SW480 (cell line): ENCODE data around the gene P4HTM.
A peak's percentile ranks its signal among the peaks of the same experiment; 100 is the strongest.

Experiments
- DNase-seq: peaks from one replicate; pipeline ENCODE4 v3.0.0-alpha.2; 2016; ENCODE audit warnings: low spot score

Gene P4HTM

GRCh38 chr3:48989796-48990635 is at the start of gene P4HTM:
Gene P4HTM (plus strand): TSS chr3:48990241. CDS start chr3:48990257, 16 bp downstream.
- peak; percentile 86 for DNase-seq

DNA sequence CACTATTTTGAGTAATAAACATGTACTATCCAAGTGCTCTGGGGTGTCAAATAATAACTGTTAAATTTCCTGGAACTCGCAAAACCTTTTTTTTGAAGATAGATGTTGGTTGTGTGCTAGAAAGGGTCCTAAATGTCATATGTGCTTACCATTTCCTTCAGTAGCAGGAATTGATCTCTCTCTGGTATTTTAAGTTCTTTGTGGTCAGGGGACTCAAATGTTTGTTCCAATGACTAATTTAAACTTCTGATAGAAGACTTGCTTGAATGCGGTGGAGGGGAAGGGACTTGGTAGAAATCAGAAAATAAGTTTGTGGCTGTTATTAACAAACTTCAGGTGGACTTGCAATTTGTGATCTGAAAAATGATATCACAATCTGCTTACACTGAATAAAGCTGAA is 44.6 kb upstream of the P4HTM start:
- no peak for DNase-seq

GRCh38 chr3:48945891-48946549 is 44.0 kb upstream of the P4HTM start:
- DNase-seq = no peak

DNA sequence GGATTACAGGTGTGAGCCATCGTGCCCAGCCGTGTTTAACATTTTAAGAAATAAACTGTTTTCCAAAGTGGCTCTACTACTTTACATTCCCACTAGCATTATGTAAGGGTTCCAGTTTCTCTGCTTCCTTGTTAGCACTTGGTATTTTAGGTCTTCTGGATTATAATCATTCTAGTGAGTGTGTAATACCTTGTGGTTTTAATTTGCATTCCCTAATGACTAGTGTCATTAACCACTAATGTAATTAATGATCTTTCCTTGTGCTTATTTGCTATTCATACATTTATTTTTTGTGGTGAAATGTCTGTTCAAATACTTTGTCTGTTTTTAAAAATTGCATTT is 40.7 kb upstream of the P4HTM start:
- DNase-seq = no peak

DNA sequence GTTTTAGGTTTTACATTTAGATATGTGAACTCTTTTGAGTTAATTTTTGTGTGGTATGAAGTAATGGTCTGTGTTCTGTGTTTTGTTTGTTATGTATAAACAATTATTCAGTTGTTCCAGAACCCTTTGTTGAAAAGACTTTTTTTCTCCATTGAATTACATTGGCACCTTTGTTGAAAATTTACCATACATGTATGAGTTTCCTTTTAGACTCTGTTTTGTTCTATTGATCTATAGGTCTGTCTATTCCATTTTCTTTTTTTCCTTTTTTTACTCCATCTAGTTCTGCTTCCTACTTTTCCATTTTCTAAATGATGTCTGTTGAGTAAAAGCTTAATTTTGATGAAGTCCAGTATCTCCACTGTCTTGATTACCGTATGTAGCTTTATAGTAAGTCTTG is 40.0 kb upstream of the P4HTM start:
- DNase-seq = no peak

DNA sequence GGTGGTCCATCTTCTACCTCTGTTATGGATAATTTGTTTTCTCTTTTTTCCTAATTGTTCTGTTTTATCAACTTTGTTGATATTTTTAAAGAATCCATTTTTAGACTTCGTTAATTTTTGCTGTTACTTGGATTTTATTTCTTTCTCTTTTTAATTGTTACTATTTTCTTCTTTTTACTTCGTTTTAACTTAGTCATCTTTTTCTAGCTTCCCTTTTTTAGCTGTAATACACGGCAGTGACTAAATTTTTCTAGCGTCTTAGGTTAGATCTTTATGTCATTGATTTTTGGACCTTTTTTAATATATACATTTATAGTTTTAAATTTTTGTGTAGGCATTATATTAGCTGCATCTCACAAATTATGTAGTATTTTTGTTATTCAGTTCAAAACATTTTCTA is 38.3 kb upstream of the P4HTM start:
- DNase-seq = no peak

- peak; percentile 25 for DNase-seq
Observed at GRCh38 chr3:48952510-48953118, 37.4 kb upstream of the P4HTM start.

DNA sequence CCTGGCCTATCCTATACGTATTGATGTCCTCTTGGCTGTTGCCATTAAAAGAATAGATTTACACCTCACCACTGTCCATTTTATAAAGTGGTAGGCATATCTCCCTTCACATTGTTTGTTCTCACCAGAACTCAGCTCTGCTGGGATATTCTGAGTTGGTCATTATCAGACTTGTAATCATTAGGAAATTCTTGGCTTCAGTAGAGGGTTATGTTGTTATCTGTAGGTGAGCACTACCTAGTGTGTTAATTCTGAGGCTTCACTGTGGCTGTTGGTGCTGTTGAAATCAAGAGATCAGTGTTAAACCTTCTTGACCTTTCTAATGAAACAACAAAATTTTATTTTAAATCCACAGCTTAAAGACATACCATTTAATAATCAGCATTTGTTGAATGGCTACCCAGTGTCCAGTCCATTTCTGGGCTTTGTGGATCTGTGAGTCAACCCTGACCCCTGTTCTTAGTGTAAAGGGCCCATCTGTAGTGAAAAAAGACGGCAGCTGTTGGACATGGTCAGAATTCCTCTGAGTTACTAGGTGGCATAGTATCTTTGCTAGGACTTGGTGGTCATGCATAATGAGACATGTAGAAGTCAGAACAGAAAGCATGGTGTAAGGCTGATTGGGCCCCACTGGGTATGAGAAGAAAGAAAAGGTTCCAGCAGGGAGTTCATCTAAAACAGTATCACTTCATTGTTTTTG is 32.9 kb upstream of the P4HTM start:
- DNase-seq = no peak

DNA sequence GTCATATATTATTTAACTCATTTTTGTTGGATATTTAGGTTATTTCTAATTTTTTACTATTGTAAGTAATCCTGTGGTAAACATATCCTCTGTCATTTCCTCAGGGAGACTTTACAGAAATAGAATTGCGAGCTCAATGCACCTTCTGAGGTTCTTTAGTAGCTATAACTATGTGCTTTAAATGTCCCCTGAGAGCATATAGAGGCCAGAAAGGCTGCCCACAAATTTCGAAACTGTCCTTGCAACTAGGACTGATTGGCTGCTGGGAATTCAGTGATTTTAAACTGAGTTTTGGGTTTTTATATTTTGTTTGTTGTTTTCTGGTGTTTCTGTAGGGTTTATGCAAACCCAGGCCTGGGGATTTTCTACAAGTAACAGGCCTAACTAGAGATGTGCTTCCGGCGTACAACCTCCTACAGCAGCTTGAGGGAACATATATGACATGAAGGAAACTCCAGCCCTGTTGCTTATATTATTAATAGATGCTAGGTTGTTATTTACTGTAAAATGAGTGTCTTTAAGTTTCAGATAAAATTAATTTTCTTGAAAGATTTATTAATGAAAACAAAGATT is 29.1 kb upstream of the P4HTM start:
- DNase-seq = no peak

DNA sequence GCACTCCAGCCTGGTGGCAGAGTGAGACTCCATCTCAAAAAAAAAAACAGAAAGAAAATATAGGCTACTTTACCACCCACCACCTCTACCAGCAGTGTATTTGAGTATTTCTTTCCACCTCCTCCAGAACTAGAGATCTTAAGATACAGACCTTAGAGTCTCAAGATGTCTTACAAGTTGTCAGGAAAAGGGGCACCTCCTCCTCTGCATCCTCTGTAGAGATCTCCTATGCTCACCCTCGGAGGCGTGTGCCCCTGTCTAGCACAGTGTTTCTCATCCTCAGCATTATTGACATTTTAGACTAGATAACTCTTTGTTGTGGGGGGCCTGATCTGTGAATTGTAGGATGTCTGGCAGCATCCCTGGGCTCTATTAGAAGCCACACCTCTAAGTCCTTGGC is 27.7 kb upstream of the P4HTM start:
- no peak for DNase-seq

DNA sequence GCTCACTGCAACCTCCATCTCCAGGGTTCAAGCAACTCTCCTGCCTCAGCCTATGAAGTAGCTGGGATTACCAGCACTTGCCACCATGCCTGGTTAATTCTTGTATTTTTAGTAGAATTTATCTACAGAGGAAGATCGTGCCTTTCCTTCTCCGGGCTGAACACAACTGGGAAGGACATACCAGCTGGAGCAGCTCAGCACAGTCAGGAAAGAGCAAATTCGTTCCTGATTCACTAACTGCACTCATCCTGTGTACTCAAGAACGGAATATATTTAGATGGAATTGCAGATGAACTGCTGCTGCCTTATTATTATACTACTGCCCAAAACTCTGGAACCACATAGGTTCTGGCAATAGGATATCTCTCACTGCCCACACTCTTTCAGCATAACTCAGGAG is 27.1 kb upstream of the P4HTM start:
- DNase-seq = no peak

DNA sequence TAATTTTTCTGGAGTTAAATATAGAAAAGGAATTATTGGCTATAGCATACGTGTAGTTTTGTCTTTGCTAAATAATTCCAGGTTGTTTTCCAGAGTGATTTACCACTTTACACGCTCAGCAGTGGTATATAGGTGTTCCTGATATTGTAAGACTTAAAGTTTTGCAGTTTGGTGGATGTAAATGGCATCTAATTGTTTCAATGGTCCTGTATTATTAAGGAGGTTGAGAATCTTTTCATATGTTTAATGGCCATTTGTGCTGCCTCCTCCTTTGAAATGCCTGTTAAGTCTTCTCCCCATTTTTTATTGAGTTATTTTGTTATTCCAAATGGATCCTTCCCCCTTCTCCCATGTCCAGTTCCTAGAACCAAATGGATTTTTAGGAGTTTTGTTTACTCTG is 26.4 kb upstream of the P4HTM start:
- no peak for DNase-seq

- DNase-seq = no peak
Observed at GRCh38 chr3:48966367-48966766, 23.7 kb upstream of the P4HTM start.

DNA sequence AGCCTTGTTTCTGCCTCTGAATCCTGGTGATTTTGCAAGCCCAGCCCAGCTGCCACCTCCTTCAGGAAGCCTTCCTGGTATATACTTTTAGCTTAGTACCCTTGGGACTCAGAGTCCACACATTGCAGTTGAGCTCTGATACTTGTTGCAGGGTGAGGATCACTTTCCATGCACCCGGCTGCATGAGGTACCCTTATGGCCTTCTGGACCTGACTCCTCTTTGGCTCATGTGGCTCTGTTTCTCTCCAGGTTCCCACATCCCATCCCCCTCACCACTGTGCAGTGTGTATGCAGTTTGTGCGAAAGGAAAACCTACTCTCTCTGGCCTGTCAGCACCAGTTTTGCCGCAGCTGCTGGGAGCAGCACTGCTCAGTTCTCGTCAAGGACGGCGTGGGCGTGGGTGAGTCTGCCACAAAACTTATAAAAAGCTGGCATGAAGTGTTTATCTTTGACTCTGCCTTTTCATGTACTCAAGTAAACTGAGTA is 23.1 kb upstream of the P4HTM start:
- no peak for DNase-seq

GRCh38 chr3:48970586-48970985 is 19.5 kb upstream of the P4HTM start:
- no peak for DNase-seq

DNA sequence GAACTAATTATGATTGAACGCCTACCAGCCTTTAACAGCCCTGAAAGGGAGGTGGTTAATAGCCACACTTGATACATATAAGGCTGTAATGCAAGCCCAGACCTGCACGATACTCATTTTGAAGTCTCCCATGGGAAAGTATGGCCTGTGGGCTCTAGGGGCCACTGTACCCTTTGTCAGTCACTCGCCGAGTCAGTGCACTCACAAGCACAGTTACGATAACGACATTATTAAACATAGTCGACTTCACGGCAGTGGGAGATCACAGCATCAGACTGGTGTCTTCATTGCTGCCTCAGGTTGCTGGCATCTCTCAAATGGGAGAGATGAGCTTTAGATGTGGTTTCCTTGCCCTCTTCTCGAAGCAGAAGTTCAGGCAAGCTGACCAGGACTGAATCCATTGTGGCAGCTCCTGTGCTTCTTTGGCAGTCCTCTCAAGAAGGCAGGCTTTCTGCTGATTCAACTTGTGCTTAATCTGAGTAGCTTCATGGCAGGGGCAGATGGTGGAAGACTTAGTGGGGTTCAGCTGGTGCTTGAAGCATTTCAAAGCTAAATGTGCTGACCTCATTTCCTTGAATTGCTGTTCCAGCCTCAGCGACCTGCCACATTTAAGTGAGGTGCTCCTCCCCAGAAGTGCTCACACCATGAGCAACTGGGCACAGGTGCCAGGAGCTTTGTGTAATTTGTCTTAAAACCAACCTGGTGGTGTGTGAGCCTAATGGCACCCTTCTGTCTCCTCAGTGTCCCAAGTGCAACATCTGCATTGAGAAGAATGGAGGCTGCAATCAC is 15.8 kb upstream of the P4HTM start:
- no peak for DNase-seq

DNA sequence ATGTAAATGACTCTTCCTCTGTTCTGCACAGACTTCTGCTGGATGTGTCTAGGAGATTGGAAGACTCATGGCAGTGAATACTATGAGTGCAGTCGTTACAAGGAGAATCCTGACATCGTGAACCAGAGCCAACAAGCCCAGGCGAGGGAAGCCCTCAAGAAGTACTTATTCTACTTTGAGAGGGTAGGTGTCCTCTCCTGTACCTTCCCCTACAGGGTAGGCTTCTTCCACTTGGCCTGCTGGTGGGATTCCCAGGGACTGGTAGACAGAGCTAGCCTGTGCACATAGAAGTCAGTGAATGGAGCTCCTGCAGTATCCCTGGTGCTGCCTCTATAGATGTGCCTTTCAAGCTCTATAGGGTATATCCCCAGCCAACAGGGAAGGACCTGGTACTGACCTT is 10.6 kb upstream of the P4HTM start:
- DNase-seq = no peak

DNA sequence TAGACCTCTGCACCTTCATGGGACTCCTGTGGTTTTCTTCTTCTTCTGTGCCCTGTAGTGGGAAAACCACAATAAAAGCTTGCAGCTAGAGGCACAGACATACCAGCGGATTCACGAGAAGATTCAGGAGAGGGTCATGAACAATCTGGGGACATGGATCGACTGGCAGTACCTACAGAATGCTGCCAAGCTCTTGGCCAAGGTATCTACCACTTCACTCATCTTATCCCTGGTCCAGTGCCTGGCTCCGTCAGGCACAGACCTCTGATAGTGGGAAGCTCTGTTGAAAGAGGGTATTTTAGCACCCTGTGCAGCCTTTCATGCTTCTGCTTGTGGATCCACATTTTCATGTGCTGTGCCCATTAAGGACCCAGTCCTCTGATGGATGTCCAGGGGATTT is 9.7 kb upstream of the P4HTM start:
- DNase-seq = no peak

GRCh38 chr3:48982016-48982415 is 8.0 kb upstream of the P4HTM start:
- DNase-seq = no peak

DNA sequence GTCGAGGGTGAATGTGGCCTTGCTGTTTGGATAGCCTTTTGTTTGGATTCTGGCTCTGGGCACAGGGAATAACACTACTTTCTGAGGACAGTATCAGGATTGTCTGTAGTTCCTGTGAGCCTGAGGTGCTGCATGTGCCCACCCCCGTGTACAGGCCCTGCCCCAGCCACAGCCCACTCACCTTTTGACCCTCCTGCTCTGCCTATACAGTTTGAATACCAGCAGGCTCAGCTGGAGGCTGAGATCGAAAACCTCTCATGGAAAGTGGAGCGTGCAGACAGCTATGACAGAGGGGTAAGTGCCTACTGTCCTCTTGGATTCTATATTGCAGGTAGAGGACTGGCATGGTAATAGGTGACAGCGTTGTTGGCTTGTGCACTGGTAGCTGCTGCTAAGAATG is 7.4 kb upstream of the P4HTM start:
- no peak for DNase-seq

GRCh38 chr3:48983096-48983495 is 6.9 kb upstream of the P4HTM start:
- DNase-seq = no peak
